ENCODE measurements around the gene IL1RL2.
A peak's percentile ranks its signal among the peaks of the same experiment; 100 is the strongest.

The IL1RL2 gene

DNA sequence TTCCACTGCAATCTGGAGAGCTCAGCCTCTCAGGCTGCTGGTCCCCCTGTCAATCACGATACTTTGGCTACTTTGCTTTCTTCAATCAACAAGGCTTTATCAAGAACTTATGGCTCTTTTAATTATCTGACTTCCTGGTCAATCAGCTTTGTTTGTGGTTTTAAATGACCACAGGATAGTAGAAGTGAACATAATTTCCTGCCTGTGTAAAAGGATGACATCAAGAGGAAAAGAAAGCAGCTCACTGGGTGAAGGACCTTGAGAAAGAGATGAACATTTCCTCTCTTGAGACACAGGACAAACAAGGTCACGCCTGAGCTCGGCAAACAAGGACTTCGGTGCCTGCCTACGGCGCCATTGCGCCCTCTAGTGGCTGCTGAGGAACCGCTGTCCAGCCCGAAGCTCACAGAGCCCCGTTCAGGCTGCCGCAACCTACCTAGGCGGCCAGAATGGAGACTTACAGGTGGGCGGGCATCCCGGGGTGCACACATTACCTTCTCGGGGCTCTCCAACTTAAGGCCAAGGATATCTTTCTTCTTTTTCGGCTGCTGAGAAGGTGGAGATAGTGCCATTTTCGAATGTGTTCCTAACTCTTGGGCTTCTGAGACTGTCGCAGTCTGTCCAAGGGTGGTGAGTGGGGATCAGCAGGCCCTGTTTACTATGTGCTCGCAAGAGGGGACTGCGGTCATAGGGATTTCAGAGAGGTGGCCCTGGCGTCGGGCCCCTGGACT, 54.0 kb downstream of the IL1RL2 start:
- DNase-seq, result peak; percentile 5

DNA sequence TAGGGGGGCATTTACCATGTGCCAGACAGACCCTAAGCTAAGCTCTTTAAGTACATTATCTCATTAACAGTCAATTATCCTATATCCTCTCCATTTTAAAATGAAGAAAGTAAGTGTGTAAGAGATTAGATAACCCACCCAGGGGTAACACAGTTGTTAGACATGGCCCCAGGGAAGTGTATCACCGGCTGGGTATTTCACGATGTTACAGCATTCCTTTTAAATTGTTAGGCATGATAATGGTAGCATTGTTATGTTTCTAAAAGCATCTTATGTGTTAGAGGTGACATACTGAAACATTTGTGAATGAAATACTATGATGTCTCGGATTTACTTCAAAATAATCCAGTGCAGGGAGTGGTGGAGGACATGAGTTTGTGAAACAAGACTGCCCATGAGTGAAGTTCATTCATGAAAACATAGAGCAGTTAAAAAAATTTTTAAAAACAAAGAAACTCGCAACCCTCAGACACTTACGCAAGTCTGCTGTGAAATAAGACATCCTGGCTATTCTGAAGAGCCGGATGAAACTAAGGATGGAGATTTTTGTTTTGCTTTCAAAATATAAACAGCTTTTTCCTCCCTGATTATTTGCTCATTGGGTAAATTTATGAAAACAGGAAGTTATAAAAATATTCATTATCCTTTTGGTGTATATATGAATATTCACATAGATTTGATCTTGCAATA, 54.9 kb downstream of the IL1RL2 start:
- no peak for DNase-seq

DNA sequence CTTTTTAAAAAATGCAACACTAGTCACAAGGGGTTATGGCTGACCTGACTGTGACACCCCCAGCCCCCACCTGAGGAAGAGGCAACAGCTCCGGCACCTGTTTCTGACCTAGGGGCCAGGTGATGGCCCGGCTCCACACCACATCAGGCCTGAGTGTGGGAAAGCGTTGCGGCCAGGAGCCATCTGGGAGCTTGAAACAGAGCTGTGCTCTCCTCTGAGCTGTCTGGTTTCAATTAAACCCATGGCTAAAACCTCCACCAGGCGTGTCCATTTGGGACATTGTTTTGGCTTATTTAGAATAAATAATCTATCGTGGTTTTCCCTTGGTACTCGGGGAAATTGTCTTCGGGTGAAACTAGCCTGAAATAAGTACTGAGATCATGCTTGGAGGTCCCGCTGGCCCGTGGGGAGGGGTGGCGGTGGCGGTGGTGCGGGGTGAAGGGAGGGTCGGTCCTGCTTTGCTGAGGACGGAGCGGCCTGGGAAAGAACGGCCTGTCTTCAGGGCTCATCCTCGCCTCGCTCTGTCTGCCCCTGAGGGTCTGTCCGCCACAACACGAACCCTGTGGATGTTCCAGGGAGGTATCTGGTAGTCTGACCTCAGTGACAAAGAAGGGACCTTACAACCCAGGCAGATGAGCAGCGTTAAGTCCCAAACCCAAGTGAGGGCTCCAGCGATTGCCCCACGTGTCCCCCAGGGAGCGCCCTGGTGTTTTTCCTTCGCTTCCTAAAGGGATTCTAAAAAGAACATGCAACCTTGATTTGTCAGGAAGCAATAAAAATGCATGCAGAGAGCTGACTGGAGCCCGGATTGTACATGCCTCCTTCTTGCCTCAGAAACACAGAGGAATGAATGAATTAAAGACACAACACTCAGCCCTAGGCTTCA, 58.7 kb downstream of the IL1RL2 start:
- DNase-seq, result no peak

DNA sequence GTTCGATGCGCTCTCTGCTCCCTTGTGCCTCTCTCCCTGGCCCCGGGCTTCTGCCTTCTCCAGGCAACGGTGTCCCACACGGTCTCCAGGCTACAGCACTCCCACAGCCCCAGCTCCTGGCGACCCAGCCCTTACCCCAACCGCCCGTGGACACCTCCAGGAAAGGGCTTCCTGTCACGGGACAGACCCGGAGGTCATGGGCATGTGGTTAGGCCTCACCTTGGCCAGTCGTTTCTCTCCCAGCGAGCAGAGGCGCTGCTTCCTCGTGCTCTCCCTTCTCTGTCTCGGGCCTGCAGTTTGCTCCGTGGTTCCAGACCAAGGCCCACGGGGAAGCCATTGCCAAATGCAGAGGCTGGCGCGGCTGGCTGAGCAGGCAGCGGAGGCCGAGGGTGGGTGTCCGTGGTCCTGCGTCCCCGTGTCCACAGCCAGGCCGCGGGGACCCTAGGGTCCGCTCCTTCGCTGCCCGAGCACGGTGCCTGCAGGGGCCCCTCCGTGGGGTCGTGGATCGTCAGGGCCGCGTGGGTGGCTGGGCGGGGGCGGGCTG, 63.5 kb downstream of the IL1RL2 start:
- no peak for DNase-seq

DNA sequence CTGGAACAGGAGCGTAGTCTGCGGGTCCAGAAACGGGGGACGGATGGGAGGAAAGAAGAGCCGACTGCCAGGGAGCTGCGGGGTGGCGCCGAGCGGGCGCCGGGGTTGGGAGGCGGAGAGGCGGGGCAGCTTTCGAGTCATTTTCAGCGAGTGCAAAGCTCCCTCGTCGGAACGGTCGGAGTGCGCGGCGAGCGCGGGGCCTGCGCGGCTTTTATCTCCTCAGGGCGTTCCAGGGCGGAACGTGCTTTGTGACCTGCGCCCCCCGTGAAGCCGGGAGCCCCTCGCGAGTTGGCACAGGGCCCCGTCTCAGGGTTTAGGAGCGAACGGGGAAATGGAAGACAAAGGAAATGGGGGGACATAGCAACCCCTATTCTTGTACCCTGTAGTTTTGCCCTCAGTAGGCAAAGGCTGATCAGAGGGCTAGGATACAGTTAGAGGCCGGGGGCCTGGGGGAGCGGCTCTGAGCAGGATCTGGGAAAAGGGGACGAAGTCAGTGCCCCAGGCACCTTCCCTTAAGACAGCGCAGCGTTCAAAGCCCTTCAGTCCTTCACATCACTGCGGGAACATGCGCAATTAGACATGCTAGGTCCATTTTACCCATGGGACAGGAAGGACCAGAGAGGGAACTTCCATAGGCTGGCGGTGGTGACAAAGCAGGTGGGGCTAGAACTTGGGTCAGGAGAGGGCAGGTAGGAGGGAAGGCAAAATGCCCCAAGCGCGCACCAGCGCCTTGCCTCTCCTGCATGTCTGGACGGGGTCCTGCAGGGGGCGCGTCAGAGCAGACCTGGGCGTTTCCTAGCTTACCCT, 64.4 kb downstream of the IL1RL2 start:
- DNase-seq, result no peak

DNA sequence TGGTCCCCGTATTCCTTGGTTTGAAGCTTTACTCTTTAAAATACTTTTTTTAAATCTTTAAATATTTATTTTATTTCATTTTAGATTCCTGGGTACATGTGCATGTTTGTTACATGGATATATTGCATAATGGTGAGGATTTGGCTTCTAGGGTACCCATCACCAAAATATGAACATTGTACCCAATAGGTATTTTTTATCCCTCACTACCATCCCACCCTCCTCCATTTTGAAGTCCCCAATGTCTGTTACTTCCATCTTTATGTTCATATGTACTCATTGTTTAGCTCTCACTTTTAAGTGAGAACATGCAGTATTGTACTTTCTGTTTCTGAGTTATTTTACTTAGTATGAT, 65.0 kb downstream of the IL1RL2 start:
- DNase-seq, result no peak

DNA sequence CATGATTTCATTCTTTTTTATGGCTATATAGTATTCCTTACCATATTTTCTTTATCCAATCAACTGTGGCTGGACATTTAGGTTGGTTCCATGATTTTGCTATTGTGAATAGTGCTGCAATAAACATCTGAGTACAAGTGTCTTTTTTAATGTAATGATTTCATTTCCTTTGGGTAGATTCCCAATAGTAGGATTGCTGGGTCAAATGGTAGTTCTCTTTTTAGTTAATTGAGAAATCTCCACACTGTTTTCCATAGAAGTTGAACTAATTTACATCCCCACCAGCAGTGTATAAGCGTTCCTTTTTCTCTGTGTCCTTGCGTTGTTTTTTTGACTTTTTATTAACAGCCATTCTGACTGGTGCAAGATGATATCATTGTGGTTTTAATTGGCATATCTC, 65.4 kb downstream of the IL1RL2 start:
- no peak for DNase-seq

DNA sequence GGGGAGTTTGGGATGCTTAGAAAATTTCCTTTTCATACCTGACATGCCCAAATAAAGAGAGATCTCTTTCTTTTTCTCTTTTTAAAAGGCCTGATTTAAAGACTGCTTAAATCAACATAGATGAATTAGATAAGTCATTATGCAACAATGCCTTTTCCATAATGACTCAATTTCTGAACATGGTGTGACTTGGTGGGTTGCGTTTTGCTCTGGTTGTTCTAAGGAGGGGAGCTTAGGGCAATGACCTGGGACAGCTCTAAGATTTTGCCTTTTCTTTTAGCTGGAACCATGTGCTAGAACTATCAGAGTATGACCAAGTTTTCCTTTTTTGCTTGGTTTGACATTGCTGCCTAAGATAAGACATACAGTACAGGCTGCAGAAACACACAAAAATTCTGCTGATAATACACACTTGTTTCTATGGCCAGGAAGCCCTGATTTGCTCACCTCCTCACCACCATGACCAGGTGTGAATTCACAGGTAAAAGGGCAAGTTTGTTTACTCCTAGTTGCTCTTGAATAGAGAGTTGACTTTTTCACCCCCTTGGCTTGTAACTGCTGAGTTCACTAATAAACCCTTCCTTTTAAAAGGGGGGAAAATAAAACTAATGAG, 66.4 kb downstream of the IL1RL2 start:
- no peak for DNase-seq

DNA sequence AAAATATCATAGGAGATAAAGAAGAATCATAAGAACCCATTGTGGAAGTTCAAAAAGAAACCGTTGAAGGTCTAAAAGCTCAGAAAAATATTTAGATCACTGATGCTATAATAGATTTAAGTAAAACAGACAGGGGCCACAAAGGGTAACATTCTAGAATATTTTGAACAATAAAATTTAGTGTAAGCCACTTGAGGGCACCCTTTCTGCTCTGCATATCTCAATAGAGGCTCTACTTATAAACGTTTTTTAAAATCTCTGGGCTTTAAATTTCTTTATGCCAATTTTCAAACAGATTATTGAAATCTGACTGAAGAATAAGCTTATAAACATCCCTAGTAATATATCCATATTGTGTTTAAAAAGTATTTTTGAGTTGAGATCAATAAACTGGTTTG, 66.9 kb downstream of the IL1RL2 start:
- DNase-seq, result no peak

DNA sequence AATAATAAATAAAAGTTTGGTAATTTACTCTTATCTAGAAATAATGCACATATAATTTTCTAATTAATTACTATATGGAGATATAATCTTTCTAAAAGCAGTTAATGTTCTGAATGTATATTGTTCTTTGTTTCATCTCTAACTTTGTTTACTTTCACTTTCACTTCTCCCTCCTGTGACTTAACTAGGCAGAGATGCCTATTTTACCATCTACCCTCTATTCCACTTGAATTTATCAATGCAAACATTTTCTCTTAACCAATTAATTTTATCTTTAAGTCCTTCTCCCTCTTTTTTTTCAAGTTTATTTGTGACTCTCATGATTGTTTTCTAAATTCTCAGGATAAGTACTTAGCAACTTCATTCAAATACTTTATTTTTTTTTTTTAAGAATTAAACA, 69.5 kb downstream of the IL1RL2 start:
- DNase-seq, result no peak

DNA sequence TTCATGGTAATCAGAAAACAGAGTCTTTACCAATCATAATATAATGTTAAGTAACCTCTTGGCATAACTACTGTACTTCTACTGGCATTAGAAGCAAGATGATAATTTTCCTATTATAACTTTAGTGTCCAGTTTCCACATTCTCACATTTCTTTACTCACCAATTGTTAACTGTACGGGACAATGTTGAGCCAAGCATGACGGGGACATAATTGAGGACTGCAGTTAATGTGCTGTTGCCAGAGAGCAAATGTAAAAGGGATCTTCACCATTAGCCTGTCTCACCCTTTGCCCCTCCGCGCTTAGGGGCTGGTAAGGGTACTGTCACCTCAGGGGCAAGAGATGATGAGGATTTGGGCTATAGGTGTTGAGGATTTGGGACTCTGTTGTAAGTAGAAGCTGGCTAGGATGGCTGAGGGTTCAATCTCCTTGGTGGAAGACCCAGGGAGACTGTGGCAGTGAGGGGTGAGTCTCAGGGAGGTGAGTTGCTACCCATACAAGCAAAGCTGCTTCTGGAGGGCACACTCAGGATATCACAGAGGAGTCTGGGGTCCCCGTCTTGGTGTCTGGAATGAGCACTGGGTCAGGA, 70.1 kb downstream of the IL1RL2 start:
- DNase-seq, result no peak

DNA sequence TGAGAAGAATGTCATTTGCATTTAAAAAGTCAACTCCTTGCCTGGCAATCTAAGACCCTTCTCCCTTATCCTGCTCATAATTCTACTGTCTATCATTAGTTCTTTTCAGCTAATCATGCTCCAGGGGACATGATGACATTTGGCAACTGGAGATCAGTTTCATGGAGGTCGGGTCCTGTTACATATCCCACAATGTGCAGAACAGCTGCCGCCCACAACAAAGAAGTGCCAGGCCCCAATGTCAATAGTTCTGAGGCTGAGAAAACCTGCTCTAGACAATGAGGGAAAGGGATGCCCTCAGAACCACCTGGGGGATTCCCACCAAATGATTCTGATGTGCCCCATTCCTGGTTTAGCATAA, 71.2 kb downstream of the IL1RL2 start:
- no peak for DNase-seq

DNA sequence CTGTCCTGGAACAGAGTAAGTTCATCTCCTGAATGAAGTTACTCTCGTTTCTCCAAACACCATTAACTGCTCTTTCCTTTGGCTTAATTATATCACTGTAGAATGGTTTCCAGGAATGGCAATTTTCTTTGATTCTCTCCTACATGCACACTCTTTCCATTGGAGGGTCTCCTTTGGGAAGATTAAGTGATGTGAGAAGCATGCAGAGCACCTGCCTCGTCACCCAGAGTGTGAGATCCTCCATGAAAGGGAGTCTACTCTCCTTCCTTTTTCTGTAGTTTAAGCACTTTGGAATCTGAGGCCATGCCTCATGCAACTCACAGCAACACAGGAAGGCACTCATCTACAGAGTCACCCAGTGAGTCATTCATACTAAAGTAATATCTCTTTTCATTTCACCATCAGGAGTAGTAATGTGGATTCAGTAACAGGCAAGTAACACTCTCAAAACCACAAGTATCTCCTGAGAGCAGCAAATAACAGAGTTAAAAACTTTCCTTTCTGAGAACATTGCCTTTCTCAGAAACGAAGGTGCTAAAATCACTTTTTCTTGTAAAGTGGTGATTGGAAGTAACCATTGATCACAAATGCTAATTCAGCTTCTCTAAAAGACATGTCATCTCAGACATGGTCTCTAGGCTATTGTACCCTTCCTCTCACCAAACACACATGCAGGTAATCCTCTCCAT, 71.7 kb downstream of the IL1RL2 start:
- DNase-seq, result no peak

DNA sequence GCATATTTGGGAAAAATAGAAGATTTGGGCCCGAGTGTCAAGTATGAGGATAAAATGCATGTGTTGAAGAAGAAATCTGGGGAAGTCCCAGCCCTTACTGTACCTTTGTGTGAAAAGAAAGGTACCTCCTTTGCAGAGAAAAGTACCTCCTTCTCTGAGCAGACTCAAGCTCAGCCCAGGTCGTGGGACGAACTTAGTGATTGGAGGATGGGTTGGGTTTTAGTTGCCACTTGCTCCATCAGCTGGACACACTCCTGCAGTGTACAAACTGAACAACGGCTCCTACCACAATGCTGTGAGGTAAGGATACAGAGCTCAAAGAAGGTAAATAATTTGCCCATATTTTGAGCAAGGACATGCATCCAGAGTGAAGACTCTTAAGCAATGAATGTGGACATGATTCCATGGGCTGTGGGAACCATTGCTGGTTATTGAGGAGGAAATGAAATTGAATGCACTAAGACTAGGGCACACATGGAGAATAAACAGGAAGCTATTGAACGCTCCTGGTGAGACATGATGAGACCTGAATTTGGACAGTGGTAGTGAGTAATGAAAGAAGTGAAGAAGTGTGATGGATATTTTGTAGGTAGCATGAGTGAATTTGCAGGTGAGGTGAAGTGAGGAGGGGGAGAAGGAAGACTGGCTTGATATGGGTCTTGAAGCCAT, 74.8 kb downstream of the IL1RL2 start:
- no peak for DNase-seq

DNA sequence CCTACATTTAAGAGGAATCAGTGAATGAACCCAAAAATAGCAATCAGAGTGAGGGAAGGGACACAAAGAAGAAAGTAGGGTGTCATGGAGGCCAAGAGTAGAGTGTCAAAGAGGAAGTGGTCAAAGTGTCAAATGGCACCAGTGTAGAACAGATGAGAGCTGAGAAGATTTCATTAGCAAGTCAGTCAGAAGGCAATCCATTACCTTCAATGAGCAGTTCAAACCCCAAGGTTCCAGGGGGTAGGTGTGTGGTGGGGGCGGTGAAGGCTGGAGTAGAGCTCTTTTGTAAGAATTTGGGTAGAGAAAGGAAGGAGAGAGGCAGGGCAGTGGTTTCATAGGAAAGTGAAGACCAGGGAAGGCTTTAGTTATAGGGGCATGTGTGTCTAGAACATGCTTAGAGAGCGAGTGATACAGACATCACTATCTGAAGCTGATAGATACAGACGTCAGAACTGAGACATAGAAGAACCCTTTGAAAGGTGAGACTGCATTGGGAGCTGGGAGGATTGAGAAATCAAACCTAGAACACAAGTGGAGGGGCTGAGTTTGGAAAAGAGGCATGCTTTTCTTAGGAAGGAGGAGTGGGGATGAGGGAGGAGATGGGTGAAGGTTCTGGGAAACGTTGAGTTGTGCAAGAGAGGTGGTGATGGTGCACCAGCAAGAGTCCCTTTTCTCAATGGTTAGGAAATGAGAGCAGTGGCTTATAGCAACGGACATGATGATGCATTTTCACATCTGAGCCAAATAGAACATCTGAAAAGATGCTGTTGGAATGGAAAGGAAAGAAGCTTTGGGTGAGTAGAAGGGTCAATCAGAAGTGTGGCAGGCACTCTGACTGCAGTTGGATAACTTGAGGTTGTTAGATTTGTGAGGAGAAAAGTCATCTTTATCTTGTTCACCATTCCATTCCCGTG, 75.7 kb downstream of the IL1RL2 start:
- DNase-seq, result no peak

DNA sequence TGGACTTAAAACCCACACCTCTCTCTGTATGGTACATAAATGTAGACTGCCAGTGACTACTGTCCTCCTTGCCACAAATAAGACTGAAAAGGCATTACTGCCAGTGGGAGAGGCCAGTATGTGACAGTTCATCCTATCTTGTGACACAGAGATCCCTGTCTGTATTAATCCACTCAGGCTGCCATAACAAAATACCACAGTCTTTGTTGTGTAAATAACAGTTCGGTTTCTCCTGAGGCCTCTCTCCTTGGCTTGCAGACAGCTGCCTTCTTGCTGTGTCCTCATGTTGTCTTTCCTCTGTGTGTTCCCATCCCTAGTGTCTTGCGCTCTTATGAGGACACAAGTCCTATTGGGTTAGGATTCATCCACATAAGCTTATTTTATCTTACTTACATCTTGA, 78.1 kb downstream of the IL1RL2 start:
- no peak for DNase-seq

DNA sequence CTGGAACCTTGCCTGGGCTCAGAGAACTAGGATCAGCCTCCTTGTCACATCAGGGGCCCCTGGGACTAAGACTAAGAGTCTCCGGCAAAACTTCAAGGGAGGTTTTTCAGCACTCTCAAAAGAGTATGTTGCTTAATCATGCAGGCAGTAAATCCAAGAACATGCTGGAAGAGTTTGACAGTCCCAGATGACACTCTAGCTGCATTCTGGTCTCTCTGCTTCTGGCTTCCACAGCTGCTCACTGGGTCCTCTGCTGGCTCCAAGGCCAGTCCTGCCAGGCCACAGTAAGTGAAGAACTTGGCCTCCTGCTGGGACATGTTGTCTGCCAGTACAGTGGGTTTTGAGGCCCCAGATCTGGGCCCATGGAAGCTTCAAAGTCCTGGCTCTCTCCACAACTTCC, 79.4 kb downstream of the IL1RL2 start:
- DNase-seq, result no peak

DNA sequence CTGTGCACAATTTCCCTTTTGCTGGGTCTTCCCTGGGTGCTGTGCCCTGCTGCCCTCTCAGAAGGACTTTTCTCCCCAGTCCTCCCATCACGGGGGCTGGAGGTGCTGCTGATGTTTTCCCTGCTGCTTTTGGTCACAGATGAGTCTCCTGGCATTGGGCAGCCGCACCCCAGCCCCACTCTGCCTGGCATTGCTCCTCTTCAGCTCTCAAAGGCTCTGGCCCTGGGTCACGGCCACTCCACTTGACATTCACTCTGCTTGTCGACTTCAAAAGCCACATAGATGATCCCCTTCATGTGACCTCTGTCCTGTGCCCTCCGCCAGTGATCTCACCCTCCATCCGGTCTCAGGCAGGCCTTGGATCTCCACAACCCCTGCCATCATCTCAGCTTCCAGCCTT, 81.0 kb downstream of the IL1RL2 start:
- no peak for DNase-seq

DNA sequence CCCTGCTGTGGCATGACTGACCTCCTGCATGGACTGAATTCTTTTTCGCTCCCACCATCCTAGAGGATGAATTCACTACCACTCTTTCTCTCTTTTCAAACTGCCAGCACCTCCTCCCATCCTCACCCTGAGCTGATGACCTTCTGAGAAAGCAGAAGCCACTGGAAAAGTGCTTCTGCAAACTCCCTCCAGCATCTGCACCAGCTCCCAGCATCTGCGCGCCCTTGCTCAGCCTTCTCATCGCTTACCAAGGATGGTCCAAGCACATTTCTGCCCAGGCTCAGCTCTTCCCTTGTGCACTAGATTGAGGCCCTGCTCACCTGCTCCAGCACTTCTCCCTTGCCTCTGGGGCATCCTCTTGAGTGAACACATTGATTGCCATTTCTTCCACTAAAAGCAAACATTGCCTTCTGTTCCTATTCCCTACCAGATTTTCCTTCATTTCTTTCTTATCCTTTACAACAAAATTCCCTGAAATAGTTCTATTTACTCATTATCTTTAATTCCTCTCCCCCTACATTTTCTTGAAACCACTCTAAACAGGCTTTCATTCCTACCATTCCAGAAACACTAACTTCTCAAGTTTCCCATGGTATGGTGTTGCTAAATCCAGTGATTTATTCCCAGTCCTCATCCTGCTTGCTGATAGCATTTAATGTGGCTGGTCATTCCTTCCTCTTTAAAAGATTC, 81.8 kb downstream of the IL1RL2 start:
- DNase-seq, result no peak

Data from NCI-H1092 (cell line).